Measurements from ENCODE around the gene ADGRB3. TPM values are rescaled to one million over a fixed set of nuclear protein-coding genes. Genes with fewer than 3 reads are reported as not detected.

Gene ADGRB3
- total and polyA plus RNA-seq, 4 donors, result 0.21 to 2.3 (median 0.48) TPM

DNA sequence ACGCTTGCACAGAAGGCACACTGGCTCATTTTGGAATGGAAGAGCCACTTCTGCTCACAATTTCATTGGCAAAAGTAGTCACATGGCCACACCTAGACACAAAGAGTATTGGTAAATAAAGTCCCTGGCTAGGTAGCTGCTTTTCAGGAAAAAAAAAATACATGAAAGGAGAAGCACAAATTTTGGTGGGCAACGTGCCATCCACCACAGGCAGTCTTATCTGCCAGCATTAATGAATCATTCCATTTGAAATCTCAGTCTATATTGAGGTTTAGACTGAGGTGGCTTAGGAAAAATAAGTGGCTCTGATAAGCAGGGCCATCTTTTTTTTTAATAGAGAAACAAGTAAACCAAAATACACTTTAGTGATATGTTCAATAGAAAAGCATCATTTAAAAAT is 44.3 kb downstream of the ADGRB3 start:
- TF ChIP-seq EGR1 (IDR thresholded peaks at IDR 0.05; ENCODE audit: low read depth in 2 of 2) (no peak), FOXA2 (IDR thresholded peaks at IDR 0.05) (no peak), TAF1 (conservative IDR thresholded peaks at IDR 0.05) (no peak), FOXA1 (IDR thresholded peaks at IDR 0.05) (no peak), RXRA (IDR thresholded peaks at IDR 0.05) (no peak), RAD21 (IDR thresholded peaks at IDR 0.05) (no peak), ATF3 (IDR thresholded peaks at IDR 0.05) (no peak), YY1 (IDR thresholded peaks at IDR 0.05) (no peak), CTCF (IDR thresholded peaks at IDR 0.05; ENCODE audit: low read depth, low read length, missing input control) (no peak), SP1 (IDR thresholded peaks at IDR 0.05) (no peak), NR2F2 (IDR thresholded peaks at IDR 0.05) (no peak), JUND (IDR thresholded peaks at IDR 0.05) (no peak)
- TF ChIP-seq, protein P1, sequence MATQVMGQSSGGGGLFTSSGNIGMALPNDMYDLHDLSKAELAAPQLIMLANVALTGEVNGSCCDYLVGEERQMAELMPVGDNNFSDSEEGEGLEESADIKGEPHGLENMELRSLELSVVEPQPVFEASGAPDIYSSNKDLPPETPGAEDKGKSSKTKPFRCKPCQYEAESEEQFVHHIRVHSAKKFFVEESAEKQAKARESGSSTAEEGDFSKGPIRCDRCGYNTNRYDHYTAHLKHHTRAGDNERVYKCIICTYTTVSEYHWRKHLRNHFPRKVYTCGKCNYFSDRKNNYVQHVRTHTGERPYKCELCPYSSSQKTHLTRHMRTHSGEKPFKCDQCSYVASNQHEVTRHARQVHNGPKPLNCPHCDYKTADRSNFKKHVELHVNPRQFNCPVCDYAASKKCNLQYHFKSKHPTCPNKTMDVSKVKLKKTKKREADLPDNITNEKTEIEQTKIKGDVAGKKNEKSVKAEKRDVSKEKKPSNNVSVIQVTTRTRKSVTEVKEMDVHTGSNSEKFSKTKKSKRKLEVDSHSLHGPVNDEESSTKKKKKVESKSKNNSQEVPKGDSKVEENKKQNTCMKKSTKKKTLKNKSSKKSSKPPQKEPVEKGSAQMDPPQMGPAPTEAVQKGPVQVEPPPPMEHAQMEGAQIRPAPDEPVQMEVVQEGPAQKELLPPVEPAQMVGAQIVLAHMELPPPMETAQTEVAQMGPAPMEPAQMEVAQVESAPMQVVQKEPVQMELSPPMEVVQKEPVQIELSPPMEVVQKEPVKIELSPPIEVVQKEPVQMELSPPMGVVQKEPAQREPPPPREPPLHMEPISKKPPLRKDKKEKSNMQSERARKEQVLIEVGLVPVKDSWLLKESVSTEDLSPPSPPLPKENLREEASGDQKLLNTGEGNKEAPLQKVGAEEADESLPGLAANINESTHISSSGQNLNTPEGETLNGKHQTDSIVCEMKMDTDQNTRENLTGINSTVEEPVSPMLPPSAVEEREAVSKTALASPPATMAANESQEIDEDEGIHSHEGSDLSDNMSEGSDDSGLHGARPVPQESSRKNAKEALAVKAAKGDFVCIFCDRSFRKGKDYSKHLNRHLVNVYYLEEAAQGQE (IDR thresholded peaks at IDR 0.05), result no peak
- TF ChIP-seq, protein P2, sequence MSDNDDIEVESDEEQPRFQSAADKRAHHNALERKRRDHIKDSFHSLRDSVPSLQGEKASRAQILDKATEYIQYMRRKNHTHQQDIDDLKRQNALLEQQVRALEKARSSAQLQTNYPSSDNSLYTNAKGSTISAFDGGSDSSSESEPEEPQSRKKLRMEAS (IDR thresholded peaks at IDR 0.05), result no peak
- no peak overlapping the region for H3K4me3 ChIP-seq (ENCODE audit: low read depth in 1 of 3, low read length in 3 of 3)
- H3K9me3 ChIP-seq (ENCODE audit: control insufficient read depth in 4 of 4, low read length in 3 of 4), result no peaks in the 10 kb centered on the region
- no peaks in the 10 kb centered on the region for H3K36me3 ChIP-seq (ENCODE audit: control insufficient read depth in 4 of 4, insufficient read depth in 3 of 4, low read depth in 1 of 4, low read length in 3 of 4)
- no peak for DNase-seq (ENCODE audit: low spot score)
- 54% methylated on average over 2 of the region's 2 CpGs for WGBS
- H3K9ac ChIP-seq (ENCODE audit: low read depth in 1 of 2, low read length in 2 of 2), result no peak overlapping the region
- no peak overlapping the region for H3K27ac ChIP-seq (ENCODE audit: low read depth in 1 of 2, low read length in 2 of 2)
- no peaks in the 10 kb centered on the region for H3K4me1 ChIP-seq (ENCODE audit: control insufficient read depth in 4 of 4, insufficient read depth in 4 of 4, low read length in 3 of 4)
- no peaks in the 10 kb centered on the region for H3K27me3 ChIP-seq (ENCODE audit: control insufficient read depth in 4 of 4, insufficient read depth in 4 of 4, low read length in 3 of 4)

DNA sequence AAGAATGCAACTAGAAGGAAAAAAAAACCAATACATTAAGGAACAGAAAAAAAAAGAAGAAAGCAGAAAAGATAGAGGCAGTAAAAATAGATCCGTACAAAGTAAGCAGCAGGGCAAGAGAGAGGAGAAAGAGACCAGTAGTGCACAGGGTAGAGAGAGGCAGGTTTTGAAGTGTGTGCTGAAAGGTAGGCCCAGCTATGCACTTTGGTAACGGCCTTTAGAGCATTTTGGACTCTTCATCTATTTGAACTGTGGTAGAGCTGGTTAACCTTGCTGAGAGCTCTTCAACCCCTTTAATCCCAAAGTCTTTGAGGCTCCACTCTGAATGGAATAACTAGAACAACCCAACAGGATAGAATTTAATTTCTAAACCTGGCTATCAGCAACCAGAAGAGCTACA is 45.2 kb downstream of the ADGRB3 start:
- WGBS, result 85% methylated on average over 2 of the region's 2 CpGs
- Histone ChIP-seq H3K27me3 (ENCODE audit: control insufficient read depth in 4 of 4, insufficient read depth in 4 of 4, low read length in 3 of 4) (no peaks in the 10 kb centered on the region), H3K4me3 (ENCODE audit: low read depth in 1 of 3, low read length in 3 of 3) (no peak overlapping the region), H3K27ac (ENCODE audit: low read depth in 1 of 2, low read length in 2 of 2) (no peak overlapping the region), H3K36me3 (ENCODE audit: control insufficient read depth in 4 of 4, insufficient read depth in 3 of 4, low read depth in 1 of 4, low read length in 3 of 4) (no peaks in the 10 kb centered on the region), H3K9me3 (ENCODE audit: control insufficient read depth in 4 of 4, low read length in 3 of 4) (no peaks in the 10 kb centered on the region), H3K4me1 (ENCODE audit: control insufficient read depth in 4 of 4, insufficient read depth in 4 of 4, low read length in 3 of 4) (no peaks in the 10 kb centered on the region), H3K9ac (ENCODE audit: low read depth in 1 of 2, low read length in 2 of 2) (no peak overlapping the region)
- TF ChIP-seq EGR1 (IDR thresholded peaks at IDR 0.05; ENCODE audit: low read depth in 2 of 2) (no peak), FOXA1 (IDR thresholded peaks at IDR 0.05) (no peak)
- no peak for DNase-seq (ENCODE audit: low spot score)

GRCh38 chr6:68689910-68690309 is 54.8 kb downstream of the ADGRB3 start:
- no peaks in the 10 kb centered on the region for H3K27me3 ChIP-seq (ENCODE audit: control insufficient read depth in 4 of 4, insufficient read depth in 4 of 4, low read length in 3 of 4)
- no peak overlapping the region for H3K4me3 ChIP-seq (ENCODE audit: low read depth in 1 of 3, low read length in 3 of 3)
- no peak for DNase-seq (ENCODE audit: low spot score)
- no peak overlapping the region for H3K9ac ChIP-seq (ENCODE audit: low read depth in 1 of 2, low read length in 2 of 2)
- no peaks in the 10 kb centered on the region for H3K36me3 ChIP-seq (ENCODE audit: control insufficient read depth in 4 of 4, insufficient read depth in 3 of 4, low read depth in 1 of 4, low read length in 3 of 4)
- no peaks in the 10 kb centered on the region for H3K9me3 ChIP-seq (ENCODE audit: control insufficient read depth in 4 of 4, low read length in 3 of 4)
- no peaks in the 10 kb centered on the region for H3K4me1 ChIP-seq (ENCODE audit: control insufficient read depth in 4 of 4, insufficient read depth in 4 of 4, low read length in 3 of 4)
- H3K27ac ChIP-seq (ENCODE audit: low read depth in 1 of 2, low read length in 2 of 2), result no peak overlapping the region
- WGBS, result 67% methylated on average over 1 of the region's 1 CpG
- TF ChIP-seq FOXA2 (IDR thresholded peaks at IDR 0.05), result no peak
- TF ChIP-seq, protein P3, sequence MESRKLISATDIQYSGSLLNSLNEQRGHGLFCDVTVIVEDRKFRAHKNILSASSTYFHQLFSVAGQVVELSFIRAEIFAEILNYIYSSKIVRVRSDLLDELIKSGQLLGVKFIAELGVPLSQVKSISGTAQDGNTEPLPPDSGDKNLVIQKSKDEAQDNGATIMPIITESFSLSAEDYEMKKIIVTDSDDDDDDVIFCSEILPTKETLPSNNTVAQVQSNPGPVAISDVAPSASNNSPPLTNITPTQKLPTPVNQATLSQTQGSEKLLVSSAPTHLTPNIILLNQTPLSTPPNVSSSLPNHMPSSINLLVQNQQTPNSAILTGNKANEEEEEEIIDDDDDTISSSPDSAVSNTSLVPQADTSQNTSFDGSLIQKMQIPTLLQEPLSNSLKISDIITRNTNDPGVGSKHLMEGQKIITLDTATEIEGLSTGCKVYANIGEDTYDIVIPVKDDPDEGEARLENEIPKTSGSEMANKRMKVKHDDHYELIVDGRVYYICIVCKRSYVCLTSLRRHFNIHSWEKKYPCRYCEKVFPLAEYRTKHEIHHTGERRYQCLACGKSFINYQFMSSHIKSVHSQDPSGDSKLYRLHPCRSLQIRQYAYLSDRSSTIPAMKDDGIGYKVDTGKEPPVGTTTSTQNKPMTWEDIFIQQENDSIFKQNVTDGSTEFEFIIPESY (IDR thresholded peaks at IDR 0.05), result no peak
- TF ChIP-seq ATF3 (IDR thresholded peaks at IDR 0.05), result no peak
- TF ChIP-seq CTCF (IDR thresholded peaks at IDR 0.05; ENCODE audit: low read depth, low read length, missing input control), result no peak
